ENCODE results near the gene LEO1. TPM values are rescaled to one million over a fixed set of nuclear protein-coding genes. Genes with fewer than 3 reads are reported as not detected.

LEO1 gene
- total and polyA plus RNA-seq, 2 of the 13 experiments (the other 11 are each of a cell fraction or from before 2014, with no cell fraction given): 17.0 to 60.3 TPM

DNA sequence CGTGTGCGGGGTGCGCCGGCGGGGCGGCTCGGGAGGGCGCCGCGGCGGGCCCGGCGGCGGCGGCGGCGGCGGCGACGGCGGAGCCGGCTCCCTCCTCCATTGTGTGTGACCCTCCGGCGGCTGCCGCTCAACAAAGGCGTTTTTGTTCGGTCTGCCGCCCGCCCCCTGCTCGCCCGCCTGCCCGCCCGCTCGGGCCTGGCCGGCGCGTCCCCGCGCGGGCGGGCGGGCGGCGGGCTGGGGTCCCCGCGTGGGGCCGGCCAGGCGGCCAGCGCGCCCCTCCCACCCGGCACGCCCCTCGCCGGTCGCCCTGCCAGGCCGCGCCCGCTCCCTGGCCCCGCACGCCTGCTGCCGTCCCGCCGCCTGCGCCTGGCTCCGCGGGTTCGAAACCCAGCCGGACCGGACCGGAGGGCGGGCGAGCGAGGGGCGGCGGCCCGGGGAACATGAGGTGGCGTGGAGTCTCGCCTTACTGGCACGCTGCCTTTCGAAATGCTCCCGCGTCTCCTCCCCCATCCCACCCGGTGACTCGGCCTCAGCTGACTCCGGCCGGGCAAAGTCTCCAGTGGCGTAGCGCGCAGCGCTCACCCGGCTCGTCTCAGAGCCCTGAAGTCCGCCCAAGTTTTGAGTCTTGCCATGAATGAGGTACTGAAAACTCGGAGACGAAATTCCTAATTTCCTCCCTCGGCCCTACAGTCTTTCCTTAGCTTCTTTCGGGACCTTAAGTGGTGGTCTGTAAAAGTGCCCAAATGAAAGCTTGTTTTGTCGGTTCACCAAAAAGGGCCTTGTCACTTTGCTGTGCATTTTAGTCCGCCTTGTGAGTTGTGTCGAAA lies 48.0 kb upstream of the LEO1 start (continued):
- peak; percentile 38; the same call in 1 of the 2 replicates for TF ChIP-seq ZNF780A (CRISPR knock-in tag; IDR thresholded peaks at IDR 0.05)
- TF ChIP-seq, protein P1, sequence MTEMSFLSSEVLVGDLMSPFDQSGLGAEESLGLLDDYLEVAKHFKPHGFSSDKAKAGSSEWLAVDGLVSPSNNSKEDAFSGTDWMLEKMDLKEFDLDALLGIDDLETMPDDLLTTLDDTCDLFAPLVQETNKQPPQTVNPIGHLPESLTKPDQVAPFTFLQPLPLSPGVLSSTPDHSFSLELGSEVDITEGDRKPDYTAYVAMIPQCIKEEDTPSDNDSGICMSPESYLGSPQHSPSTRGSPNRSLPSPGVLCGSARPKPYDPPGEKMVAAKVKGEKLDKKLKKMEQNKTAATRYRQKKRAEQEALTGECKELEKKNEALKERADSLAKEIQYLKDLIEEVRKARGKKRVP (CRISPR knock-in tag; IDR thresholded peaks at IDR 0.05): 0 out of 4 replicates have a peak, but pooled peaks of 1 of the 2 experiments have one; percentile 26
- TF ChIP-seq ZMYM4 (CRISPR knock-in tag; IDR thresholded peaks at IDR 0.05): no peak
- no peak; the same call in 1 of the 2 replicates for TF ChIP-seq EEA1 (CRISPR knock-in tag; IDR thresholded peaks at IDR 0.05; ENCODE audit: borderline replicate concordance)
- TF ChIP-seq ZNF510 (CRISPR knock-in tag; IDR thresholded peaks at IDR 0.05; ENCODE audit: low read depth): no peak
- TF ChIP-seq GZF1 (CRISPR knock-in tag; IDR thresholded peaks at IDR 0.05): peak; percentile 38; the same call in 1 of the 2 replicates
- no peak for TF ChIP-seq ZNF570 (CRISPR knock-in tag; IDR thresholded peaks at IDR 0.05; ENCODE audit: borderline replicate concordance)
- peak; percentile 25; the same call in 1 of the 2 replicates for TF ChIP-seq ZKSCAN1 (IDR thresholded peaks at IDR 0.05; ENCODE audit: low read length)
- TF ChIP-seq ETV5 (CRISPR knock-in tag; IDR thresholded peaks at IDR 0.05; ENCODE audit: borderline replicate concordance): peak; percentile 37; the same call in 1 of the 2 replicates
- TF ChIP-seq ZNF607 (CRISPR knock-in tag; IDR thresholded peaks at IDR 0.05; ENCODE audit: borderline replicate concordance): 0 out of 2 replicates have a peak, but pooled peaks have one; percentile 42
- TF ChIP-seq EP300 (IDR thresholded peaks at IDR 0.05; ENCODE audit: low read depth in 2 of 2, low read length in 2 of 2): no peak; a peak in 1 of 4 replicates
- TF ChIP-seq EP300 (CRISPR knock-in tag; IDR thresholded peaks at IDR 0.05; ENCODE audit: borderline replicate concordance): peak; percentile 40; the same call in 1 of the 2 replicates
- TF ChIP-seq ZNF354B (CRISPR knock-in tag; IDR thresholded peaks at IDR 0.05): 0 out of 2 replicates have a peak, but pooled peaks have one; percentile 82
- no peak for TF ChIP-seq SOX6 (IDR thresholded peaks at IDR 0.05)
- TF ChIP-seq SOX6 (CRISPR knock-in tag; IDR thresholded peaks at IDR 0.05): peak; percentile 16; the same call in 1 of the 2 replicates
- TF ChIP-seq ZBTB7A (CRISPR knock-in tag; IDR thresholded peaks at IDR 0.05): peak; percentile 62; the same call in 1 of the 2 replicates
- no peak for TF ChIP-seq SSRP1 (CRISPR knock-in tag; IDR thresholded peaks at IDR 0.05)
- no peak for TF ChIP-seq TAF15 (IDR thresholded peaks at IDR 0.05; ENCODE audit: low read depth, low read length, poor library complexity, severe bottlenecking)
- TF ChIP-seq ZMYM3 (CRISPR knock-in tag; IDR thresholded peaks at IDR 0.05): peak; percentile 52; the same call in 1 of the 2 replicates
- TF ChIP-seq, protein P2, sequence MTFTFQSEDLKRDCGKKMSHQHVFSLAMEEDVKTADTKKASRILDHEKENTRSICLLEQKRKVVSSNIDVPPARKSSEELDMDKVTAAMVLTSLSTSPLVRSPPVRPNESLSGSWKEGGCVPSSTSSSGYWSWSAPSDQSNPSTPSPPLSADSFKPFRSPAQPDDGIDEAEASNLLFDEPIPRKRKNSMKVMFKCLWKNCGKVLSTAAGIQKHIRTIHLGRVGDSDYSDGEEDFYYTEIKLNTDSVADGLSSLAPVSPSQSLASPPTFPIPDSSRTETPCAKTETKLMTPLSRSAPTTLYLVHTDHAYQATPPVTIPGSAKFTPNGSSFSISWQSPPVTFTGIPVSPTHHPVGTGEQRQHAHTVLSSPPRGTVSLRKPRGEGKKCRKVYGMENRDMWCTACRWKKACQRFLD (CRISPR knock-in tag; IDR thresholded peaks at IDR 0.05; ENCODE audit: borderline replicate concordance): peak; percentile 22; the same call in 1 of the 2 replicates
- TF ChIP-seq BCL6 (CRISPR knock-in tag; IDR thresholded peaks at IDR 0.05): 0 out of 2 replicates have a peak, but pooled peaks have one; percentile 14
- TF ChIP-seq SOX13 (IDR thresholded peaks at IDR 0.05): no peak
- TF ChIP-seq SOX13 (CRISPR knock-in tag; conservative IDR thresholded peaks at IDR 0.05 in 1 of 2, IDR thresholded peaks at IDR 0.05 in 1 of 2): peak in 1 of 2 experiments; percentile 30; a peak in 2 of 4 replicates
- TF ChIP-seq, protein P3, sequence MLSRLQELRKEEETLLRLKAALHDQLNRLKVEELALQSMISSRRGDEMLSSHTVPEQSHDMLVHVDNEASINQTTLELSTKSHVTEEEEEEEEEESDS (CRISPR knock-in tag; IDR thresholded peaks at IDR 0.05; ENCODE audit: borderline replicate concordance): peak; percentile 38; the same call in 1 of the 2 replicates
- 0 out of 2 replicates have a peak, but pooled peaks have one; percentile 8 for TF ChIP-seq STAG1 (CRISPR knock-in tag; IDR thresholded peaks at IDR 0.05)
- TF ChIP-seq ZFY (CRISPR knock-in tag; IDR thresholded peaks at IDR 0.05): peak; percentile 73
- TF ChIP-seq IRX3 (CRISPR knock-in tag; IDR thresholded peaks at IDR 0.05; ENCODE audit: borderline replicate concordance, low read depth): peak; percentile 68; the same call in 1 of the 2 replicates
- peak; percentile 54; the same call in 1 of the 2 replicates for TF ChIP-seq ZNF263 (CRISPR knock-in tag; IDR thresholded peaks at IDR 0.05)
- TF ChIP-seq MEIS2 (CRISPR knock-in tag; IDR thresholded peaks at IDR 0.05): peak; percentile 48; the same call in 1 of the 2 replicates

All from HepG2 (cell line).